Activated CD4-positive, alpha-beta T cell treated with anti-CD3 and anti-CD28 coated beads for 36 hours (primary cell): ENCODE data around the gene TMEM182. TPM values are rescaled to one million over a fixed set of nuclear protein-coding genes. Genes with fewer than 3 reads are reported as not detected.

ENCODE experiments used
- ATAC-seq: fragments of 200-7000 bp; cut with Tn5 transposase; one replicate; pipeline ENCODE4 v1.10.0; 2021; ENCODE audit warnings: mild to moderate bottlenecking, moderate library complexity
- CTCF ChIA-PET: fragments of 350-600 bp; sonication (Branson Sonifier 250); formaldehyde crosslinking; loops from one replicate; lab custom pipeline; 2021; ENCODE audit warnings: antibody characterized with exemption; lab: Charles Lee
- POLR2A ChIA-PET: fragments of 350-600 bp; sonication (Branson Sonifier 250); formaldehyde crosslinking; loops from one replicate; lab custom pipeline; 2021; ENCODE audit warnings: antibody characterized with exemption, inconsistent platforms; lab: Charles Lee
- DNase-seq: peaks from one replicate; pipeline ENCODE4 v3.0.0-alpha.2; 2020
- H3K27ac Mint-ChIP-seq: one replicate; pipeline ENCODE4 v1.8.0; 2021; ENCODE audit warnings: mixed read lengths
- H3K27me3 Mint-ChIP-seq: one replicate; pipeline ENCODE4 v1.8.0; 2021; ENCODE audit warnings: mixed read lengths
- H3K36me3 Mint-ChIP-seq: one replicate; pipeline ENCODE4 v1.8.0; 2021; ENCODE audit warnings: low read depth, mixed read lengths
- H3K4me1 Mint-ChIP-seq: one replicate; pipeline ENCODE4 v1.8.0; 2021; ENCODE audit warnings: mixed read lengths
- H3K4me3 Mint-ChIP-seq: one replicate; pipeline ENCODE4 v1.8.0; 2021; ENCODE audit warnings: mild to moderate bottlenecking, moderate library complexity, mixed read lengths
- H3K9me3 Mint-ChIP-seq: one replicate; pipeline ENCODE4 v1.8.0; 2021; ENCODE audit warnings: low read depth, mixed read lengths
- intact Hi-C, 2 experiments: fragments of 100-400 bp; cut with DNase I in 1 of 2; cut with micrococcal nuclease in 1 of 2; formaldehyde crosslinking; loops; one replicate each; pipeline versions ENCODE4 v1.14.2 to v1.15.1; 2022 to 2024; cut with DNase I, micrococcal nuclease
- total RNA-seq, 2 experiments: library from RNA; stranded (reverse); gene quantifications; one replicate each; pipeline ENCODE4 v1.2.3, GENCODE V29; 2021

Gene TMEM182
- total RNA-seq, 2 experiments from 2014 or later, result 6.1 to 7.4 TPM

- Mint-ChIP-seq H3K4me3 (no peak overlapping the region), H3K36me3 (peaks cover 52% of the 10 kb centered on the region), H3K27me3 (no peaks in the 10 kb centered on the region), H3K27ac (no peak overlapping the region), H3K4me1 (peaks cover 19% of the 10 kb centered on the region), H3K9me3 (peaks cover 35% of the 10 kb centered on the region)
- ATAC-seq (no peak), DNase-seq (no peak)
- ChIA-PET CTCF (interaction anchor here (8.6 kb wide), 1 partner anchor 48 kb away, joined by 88 read pairs; no protein-coding TSS in a partner anchor), POLR2A (no interaction called here)
- intact Hi-C loops, result no loop called here
Measured at GRCh38 chr2:102801858-102802699, 40.2 kb downstream of the TMEM182 start.

GRCh38 chr2:102803041-102803896 lies 41.4 kb downstream of the TMEM182 start:
- peak; percentile 4 for DNase-seq
- intact Hi-C loops, result no loop called here

DNA sequence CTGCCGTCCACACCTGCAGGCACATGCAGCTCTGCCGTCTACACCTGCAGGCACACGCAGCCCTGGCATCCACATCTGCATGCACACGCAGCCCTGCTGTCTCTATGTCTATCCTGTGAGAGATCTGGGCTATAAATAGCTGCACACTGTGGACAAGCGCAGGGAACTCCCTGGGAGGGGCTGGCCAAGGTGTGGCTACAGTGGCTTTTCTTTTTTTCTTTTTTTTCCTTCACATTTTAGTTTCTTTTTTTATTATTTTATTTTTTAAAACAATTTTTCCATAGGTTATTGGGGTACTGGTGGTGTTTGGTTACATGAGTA lies 42.0 kb downstream of the TMEM182 start:
- intact Hi-C loops, result no loop called here

More at GRCh38 chr2:102803041-102803896, 41.4 kb downstream of the TMEM182 start:
- H3K27ac Mint-ChIP-seq, result no peak overlapping the region
- H3K9me3 Mint-ChIP-seq, result peaks cover 35% of the 10 kb centered on the region
- H3K27me3 Mint-ChIP-seq, result no peaks in the 10 kb centered on the region
- POLR2A ChIA-PET, result no interaction called here
- H3K4me3 Mint-ChIP-seq, result no peak overlapping the region
- peaks cover 19% of the 10 kb centered on the region for H3K4me1 Mint-ChIP-seq
- CTCF ChIA-PET, result interaction anchor here (8.6 kb wide), 1 partner anchor 50 kb away, joined by 88 read pairs; no protein-coding TSS in a partner anchor
- no peak for ATAC-seq
- H3K36me3 Mint-ChIP-seq, result peaks cover 41% of the 10 kb centered on the region

DNA sequence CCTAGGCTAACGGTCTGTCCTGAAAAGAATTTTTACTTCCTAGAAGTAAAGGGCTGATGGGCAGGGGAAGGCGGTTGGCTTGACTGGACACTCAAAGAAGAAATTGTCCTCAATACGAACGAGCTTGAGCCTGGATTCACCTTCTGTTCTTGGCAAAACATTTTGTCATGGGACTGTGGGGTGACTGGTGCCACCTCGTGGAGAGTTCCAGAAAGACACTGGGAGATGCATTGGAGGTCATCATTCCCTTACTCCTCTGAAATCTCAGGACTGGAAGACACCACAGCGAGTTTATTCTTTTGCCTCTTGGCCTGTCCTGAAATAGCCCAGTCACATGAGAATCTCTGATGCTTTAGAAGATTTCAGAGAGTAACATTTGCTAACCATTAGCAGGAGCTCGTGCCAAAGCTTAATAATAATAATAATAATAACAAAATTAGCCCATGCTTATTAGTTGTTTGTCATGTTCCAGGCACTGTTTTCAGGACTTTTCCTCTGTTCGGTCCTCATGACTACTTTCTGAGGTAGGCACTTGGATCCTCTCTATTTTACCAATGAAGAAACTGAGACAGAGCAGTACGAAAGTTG lies 44.5 kb downstream of the TMEM182 start:
- H3K27me3 Mint-ChIP-seq, result no peaks in the 10 kb centered on the region
- ATAC-seq (no peak), DNase-seq (peak; percentile 64)
- intact Hi-C loops, result loop anchor here (1.0 to 5.0 kb wide), 6 partner anchors 32 to 334 kb away; partner anchors contain the start of gene SLC9A4 (in 1 of the 2)
- CTCF ChIA-PET, result interaction anchor here (0.6 to 8.6 kb wide), 10 partner anchors 10 to 665 kb away, joined by 3 to 88 read pairs (median 4); partner anchors contain the start of gene TMEM182
- H3K9me3 Mint-ChIP-seq, result peaks cover 13% of the 10 kb centered on the region
- peaks cover 22% of the 10 kb centered on the region for H3K4me1 Mint-ChIP-seq
- no peak overlapping the region for H3K27ac Mint-ChIP-seq
- H3K4me3 Mint-ChIP-seq, result no peak overlapping the region
- H3K36me3 Mint-ChIP-seq, result peaks cover 12% of the 10 kb centered on the region
- POLR2A ChIA-PET, result no interaction called here

More for the DNA sequence above, 42.0 kb downstream of the TMEM182 start:
- Mint-ChIP-seq H3K4me3 (no peak overlapping the region), H3K27ac (no peak overlapping the region), H3K27me3 (no peaks in the 10 kb centered on the region), H3K36me3 (peaks cover 37% of the 10 kb centered on the region), H3K4me1 (peaks cover 19% of the 10 kb centered on the region), H3K9me3 (peaks cover 35% of the 10 kb centered on the region)
- ATAC-seq (no peak), DNase-seq (no peak)
- ChIA-PET POLR2A (no interaction called here), CTCF (interaction anchor here (8.6 kb wide), 1 partner anchor 50 kb away, joined by 88 read pairs; no protein-coding TSS in a partner anchor)

GRCh38 chr2:102809291-102810189 lies 47.7 kb downstream of the TMEM182 start:
- H3K27me3 Mint-ChIP-seq, result no peaks in the 10 kb centered on the region
- CTCF ChIA-PET, result interaction anchor here (1.0 to 8.6 kb wide), 2 partner anchors 30 to 56 kb away, joined by 3 to 88 read pairs; no protein-coding TSS in a partner anchor
- no peaks in the 10 kb centered on the region for H3K36me3 Mint-ChIP-seq
- peak; percentile 73 for ATAC-seq
- H3K27ac Mint-ChIP-seq, result no peak overlapping the region
- peaks cover 3% of the 10 kb centered on the region for H3K4me1 Mint-ChIP-seq
- DNase-seq, result no peak
- no peaks in the 10 kb centered on the region for H3K9me3 Mint-ChIP-seq
- POLR2A ChIA-PET, result no interaction called here
- intact Hi-C loops, result loop anchor here in 1 of 2 experiments (5.0 kb wide), 3 partner anchors 72 to 337 kb away; partner anchors contain the start of gene SLC9A4
- H3K4me3 Mint-ChIP-seq, result no peak overlapping the region

GRCh38 chr2:102815285-102815684 lies 53.5 kb downstream of the TMEM182 start:
- CTCF ChIA-PET, result interaction anchor here (3.3 kb wide), 1 partner anchor 10 kb away, joined by 12 read pairs; no protein-coding TSS in a partner anchor
- POLR2A ChIA-PET, result no interaction called here

DNA sequence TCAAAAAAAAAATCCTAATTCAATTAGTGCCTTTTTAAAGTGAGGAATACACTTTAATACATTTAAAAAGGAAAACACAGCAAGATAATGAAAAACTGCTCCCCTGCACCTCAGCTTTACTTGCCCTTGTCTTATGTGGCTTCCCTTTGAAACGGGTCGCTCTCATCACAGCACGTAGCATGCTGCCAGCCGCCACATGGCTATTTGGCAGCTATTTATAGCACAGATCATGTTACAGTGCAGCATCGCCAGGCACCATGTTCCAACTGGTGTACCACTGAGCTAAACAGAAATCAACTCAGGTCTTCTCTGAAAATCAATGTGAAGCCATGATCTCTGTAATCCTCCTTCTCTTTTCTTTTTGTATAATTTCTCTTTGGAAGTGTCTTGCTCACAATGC lies 65.1 kb downstream of the TMEM182 start:
- Mint-ChIP-seq H3K27ac (no peak overlapping the region), H3K9me3 (no peaks in the 10 kb centered on the region), H3K27me3 (no peaks in the 10 kb centered on the region), H3K36me3 (no peaks in the 10 kb centered on the region), H3K4me3 (no peak overlapping the region), H3K4me1 (no peaks in the 10 kb centered on the region)
- CTCF ChIA-PET, result interaction anchor here (1.3 kb wide), 1 partner anchor 13 kb away, joined by 4 read pairs; no protein-coding TSS in a partner anchor
- intact Hi-C loops, result no loop called here
- POLR2A ChIA-PET, result no interaction called here
- DNase-seq (no peak), ATAC-seq (no peak)

More at GRCh38 chr2:102815285-102815684, 53.5 kb downstream of the TMEM182 start:
- no peak overlapping the region for H3K27ac Mint-ChIP-seq
- no peaks in the 10 kb centered on the region for H3K36me3 Mint-ChIP-seq
- no peaks in the 10 kb centered on the region for H3K4me1 Mint-ChIP-seq
- no peak overlapping the region for H3K4me3 Mint-ChIP-seq
- H3K27me3 Mint-ChIP-seq, result no peaks in the 10 kb centered on the region
- H3K9me3 Mint-ChIP-seq, result no peaks in the 10 kb centered on the region
- ATAC-seq (no peak), DNase-seq (no peak)
- intact Hi-C loops, result no loop called here

GRCh38 chr2:102832789-102833188 lies 71.0 kb downstream of the TMEM182 start:
- POLR2A ChIA-PET, result no interaction called here
- ATAC-seq (no peak), DNase-seq (no peak)
- Mint-ChIP-seq H3K27ac (no peak overlapping the region), H3K4me1 (no peaks in the 10 kb centered on the region), H3K27me3 (no peaks in the 10 kb centered on the region), H3K36me3 (no peaks in the 10 kb centered on the region), H3K9me3 (no peaks in the 10 kb centered on the region), H3K4me3 (no peak overlapping the region)
- CTCF ChIA-PET, result interaction anchor here (1.7 kb wide), 1 partner anchor 8 kb away, joined by 6 read pairs; no protein-coding TSS in a partner anchor
- intact Hi-C loops, result no loop called here

GRCh38 chr2:102834523-102835273 lies 72.9 kb downstream of the TMEM182 start:
- no peaks in the 10 kb centered on the region for H3K36me3 Mint-ChIP-seq
- ChIA-PET CTCF (interaction anchor here (0.7 kb wide), 1 partner anchor 9 kb away, joined by 4 read pairs; no protein-coding TSS in a partner anchor), POLR2A (no interaction called here)
- no peak overlapping the region for H3K27ac Mint-ChIP-seq
- intact Hi-C loops, result no loop called here
- ATAC-seq (no peak), DNase-seq (no peak)
- no peaks in the 10 kb centered on the region for H3K4me1 Mint-ChIP-seq
- no peak overlapping the region for H3K4me3 Mint-ChIP-seq
- no peaks in the 10 kb centered on the region for H3K9me3 Mint-ChIP-seq
- H3K27me3 Mint-ChIP-seq, result no peaks in the 10 kb centered on the region
